Measurements from ENCODE around the gene FAM98B.

DNA sequence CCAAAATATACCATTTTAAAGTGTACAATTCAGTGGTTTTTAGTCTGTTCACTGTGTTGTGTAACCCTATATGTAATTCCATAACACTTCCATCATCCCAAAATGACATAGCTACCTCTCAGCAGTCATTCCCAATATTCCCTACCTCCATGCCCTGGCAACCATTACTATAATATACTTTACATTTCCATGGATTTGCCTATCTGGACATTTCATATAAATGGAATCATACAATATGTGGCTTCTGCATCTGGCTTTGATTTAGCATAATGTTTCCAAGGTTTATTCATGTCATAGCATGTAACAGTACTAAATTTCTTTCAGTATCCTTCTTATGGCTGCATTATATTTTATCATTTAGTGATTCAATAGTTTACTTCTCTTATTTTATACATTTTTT lies 25.3 kb downstream of the FAM98B start:
- TF ChIP-seq ZNF660 (tag by site-specific recombination; IDR thresholded peaks at IDR 0.05) (no peak), YY1 (tag by site-specific recombination; IDR thresholded peaks at IDR 0.05) (no peak), ZNF426 (tag by site-specific recombination; IDR thresholded peaks at IDR 0.05) (no peak), ZNF302 (tag by site-specific recombination; IDR thresholded peaks at IDR 0.05; ENCODE audit: low read depth) (no peak), ZFP3 (tag by site-specific recombination; IDR thresholded peaks at IDR 0.05; ENCODE audit: low read depth) (no peak), ZNF473 (tag by site-specific recombination; IDR thresholded peaks at IDR 0.05) (no peak)
- TF ChIP-seq, protein P1, sequence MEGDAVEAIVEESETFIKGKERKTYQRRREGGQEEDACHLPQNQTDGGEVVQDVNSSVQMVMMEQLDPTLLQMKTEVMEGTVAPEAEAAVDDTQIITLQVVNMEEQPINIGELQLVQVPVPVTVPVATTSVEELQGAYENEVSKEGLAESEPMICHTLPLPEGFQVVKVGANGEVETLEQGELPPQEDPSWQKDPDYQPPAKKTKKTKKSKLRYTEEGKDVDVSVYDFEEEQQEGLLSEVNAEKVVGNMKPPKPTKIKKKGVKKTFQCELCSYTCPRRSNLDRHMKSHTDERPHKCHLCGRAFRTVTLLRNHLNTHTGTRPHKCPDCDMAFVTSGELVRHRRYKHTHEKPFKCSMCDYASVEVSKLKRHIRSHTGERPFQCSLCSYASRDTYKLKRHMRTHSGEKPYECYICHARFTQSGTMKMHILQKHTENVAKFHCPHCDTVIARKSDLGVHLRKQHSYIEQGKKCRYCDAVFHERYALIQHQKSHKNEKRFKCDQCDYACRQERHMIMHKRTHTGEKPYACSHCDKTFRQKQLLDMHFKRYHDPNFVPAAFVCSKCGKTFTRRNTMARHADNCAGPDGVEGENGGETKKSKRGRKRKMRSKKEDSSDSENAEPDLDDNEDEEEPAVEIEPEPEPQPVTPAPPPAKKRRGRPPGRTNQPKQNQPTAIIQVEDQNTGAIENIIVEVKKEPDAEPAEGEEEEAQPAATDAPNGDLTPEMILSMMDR (tag by site-specific recombination; IDR thresholded peaks at IDR 0.05), result no peak
- TF ChIP-seq, protein P2, sequence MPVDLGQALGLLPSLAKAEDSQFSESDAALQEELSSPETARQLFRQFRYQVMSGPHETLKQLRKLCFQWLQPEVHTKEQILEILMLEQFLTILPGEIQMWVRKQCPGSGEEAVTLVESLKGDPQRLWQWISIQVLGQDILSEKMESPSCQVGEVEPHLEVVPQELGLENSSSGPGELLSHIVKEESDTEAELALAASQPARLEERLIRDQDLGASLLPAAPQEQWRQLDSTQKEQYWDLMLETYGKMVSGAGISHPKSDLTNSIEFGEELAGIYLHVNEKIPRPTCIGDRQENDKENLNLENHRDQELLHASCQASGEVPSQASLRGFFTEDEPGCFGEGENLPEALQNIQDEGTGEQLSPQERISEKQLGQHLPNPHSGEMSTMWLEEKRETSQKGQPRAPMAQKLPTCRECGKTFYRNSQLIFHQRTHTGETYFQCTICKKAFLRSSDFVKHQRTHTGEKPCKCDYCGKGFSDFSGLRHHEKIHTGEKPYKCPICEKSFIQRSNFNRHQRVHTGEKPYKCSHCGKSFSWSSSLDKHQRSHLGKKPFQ (tag by site-specific recombination; IDR thresholded peaks at IDR 0.05), result no peak
